Right cardiac atrium (tissue), 5 donors: Measurements from ENCODE around the gene FAM20C. TPM values are rescaled to one million over a fixed set of nuclear protein-coding genes. Genes with fewer than 3 reads are reported as not detected.
A peak's percentile ranks its signal among the peaks of the same experiment; 100 is the strongest.

Source experiments
- ATAC-seq, 2 donors: fragments of 200-7000 bp; cut with Tn5 transposase; one replicate each; pipeline versions ENCODE4 v1.8.0 to v1.9.1; 2020; ENCODE audit warnings: moderate library complexity in 2 of 2, mild to moderate bottlenecking in 1 of 2
- DNase-seq, 3 donors: peaks; one replicate each; pipeline ENCODE4 v3.0.0-alpha.2; 2020
- H3K27ac ChIP-seq: one replicate; pipeline ENCODE4 v1.5.1; 2013; ENCODE audit warnings: mild to moderate bottlenecking, low read length, control low read depth, moderate library complexity
- H3K27me3 ChIP-seq: one replicate; pipeline ENCODE4 v1.6.1; 2013; ENCODE audit not compliant: control insufficient read depth, insufficient read depth
- H3K4me1 ChIP-seq: one replicate; pipeline ENCODE4 v1.6.1; 2013; ENCODE audit warnings: low read length; ENCODE audit not compliant: control insufficient read depth, insufficient read depth
- H3K4me3 ChIP-seq: one replicate; pipeline ENCODE4 v1.5.1; 2013; ENCODE audit warnings: low read length, control low read depth
- H3K9me3 ChIP-seq: one replicate; pipeline ENCODE4 v1.6.1; 2013; ENCODE audit warnings: low read length; ENCODE audit not compliant: control insufficient read depth
- WGBS: extraction: QIAGEN DNeasy Blood & Tissue Kit; methylation state at CpG from one replicate; pipeline ENCODE4 v1.1.7; 2013; 5-methylcytosine and 5-hydroxymethylcytosine counted together
- intact Hi-C, 4 donors: fragments of 100-400 bp; cut with DNase I; formaldehyde crosslinking; loops; one replicate each; pipeline versions ENCODE4 v1.11.0 to v1.14.0; 2022 to 2023
- polyA plus RNA-seq: library from polyadenylated mRNA; stranded (reverse); fragments of 200-250 nt; gene quantifications from one replicate; pipeline ENCODE4 v1.2.3, GENCODE V29; 2013
- total RNA-seq, 4 donors: library from RNA; stranded (reverse); fragmentation: NEBNext Ultra II Directional; extraction: Animal tissue kit (Norgen Biotek cat#: 25700); gene quantifications; one replicate each; pipeline ENCODE4 v1.2.1, GENCODE V29; 2021
- donor health status: healthy with polysubstance abuse.
- donor health status: DM: no; HTN: yes; CAD: no.
- donor health status: DM: no; HTN: no; CAD: no.
- donor health status: DM: no; HTN: yes; CAD: no; lungs with severe emphysema.
- donor health status: DM: yes; HTN: yes; CAD: no.

FAM20C gene
- total and polyA plus RNA-seq, 5 donors: 17.6 to 46.3 (median 29.7) TPM

DNA sequence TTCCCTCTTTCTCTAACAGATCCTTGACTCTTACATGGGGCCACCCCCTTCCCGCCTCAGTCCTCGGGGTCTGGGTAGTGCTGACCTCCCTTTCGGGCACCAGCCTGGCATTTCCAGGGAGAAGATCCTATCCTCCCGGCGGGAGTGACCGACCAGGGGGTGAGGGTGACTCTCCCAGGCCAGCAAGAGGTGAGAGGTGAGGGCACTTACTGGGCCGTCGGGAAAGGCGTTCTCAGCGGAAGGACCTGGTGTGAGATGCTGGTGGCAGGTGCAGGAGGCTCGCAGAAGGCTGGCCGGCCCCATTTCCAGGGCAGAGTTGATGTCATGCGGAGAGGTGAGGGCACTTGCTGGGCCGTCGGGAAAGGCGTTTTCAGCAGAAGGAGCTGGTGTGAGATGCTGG lies 93.4 kb downstream of the FAM20C start:
- Histone ChIP-seq H3K27ac (no peak overlapping the region), H3K4me1 (no peaks in the 10 kb centered on the region), H3K9me3 (no peaks in the 10 kb centered on the region), H3K4me3 (no peak overlapping the region), H3K27me3 (no peaks in the 10 kb centered on the region)
- DNase-seq: peak in 1 of 3 donors; percentile 40
- ATAC-seq: no peak
- WGBS: 79% methylated on average over 16 of the region's 16 CpGs
- intact Hi-C loops: no loop called here

DNA sequence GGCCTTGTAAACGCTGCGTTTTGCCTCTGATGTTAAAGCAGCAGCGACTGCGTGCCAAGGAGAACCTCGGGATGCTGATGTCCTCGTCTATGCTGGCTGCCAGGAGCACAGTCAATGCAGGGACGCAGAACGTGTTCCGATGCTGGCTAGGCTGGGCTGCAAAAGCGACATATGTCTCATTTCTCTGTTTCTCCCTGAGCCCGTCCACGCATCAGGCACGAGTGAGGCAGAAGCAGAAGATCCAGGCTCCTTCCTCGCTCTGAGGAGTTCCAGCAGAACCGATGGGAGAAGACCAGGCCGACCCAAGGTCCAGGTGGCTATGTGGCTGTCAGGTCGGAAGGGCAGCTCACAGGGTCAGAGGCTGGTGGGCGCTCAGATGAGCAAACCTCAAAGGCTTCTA lies 93.9 kb downstream of the FAM20C start:
- Histone ChIP-seq H3K27ac (no peak overlapping the region), H3K4me3 (no peak overlapping the region), H3K27me3 (no peaks in the 10 kb centered on the region), H3K4me1 (no peaks in the 10 kb centered on the region), H3K9me3 (no peaks in the 10 kb centered on the region)
- WGBS: 84% methylated on average over 18 of the region's 18 CpGs
- DNase-seq (no peak), ATAC-seq (no peak)
- intact Hi-C loops: no loop called here

DNA sequence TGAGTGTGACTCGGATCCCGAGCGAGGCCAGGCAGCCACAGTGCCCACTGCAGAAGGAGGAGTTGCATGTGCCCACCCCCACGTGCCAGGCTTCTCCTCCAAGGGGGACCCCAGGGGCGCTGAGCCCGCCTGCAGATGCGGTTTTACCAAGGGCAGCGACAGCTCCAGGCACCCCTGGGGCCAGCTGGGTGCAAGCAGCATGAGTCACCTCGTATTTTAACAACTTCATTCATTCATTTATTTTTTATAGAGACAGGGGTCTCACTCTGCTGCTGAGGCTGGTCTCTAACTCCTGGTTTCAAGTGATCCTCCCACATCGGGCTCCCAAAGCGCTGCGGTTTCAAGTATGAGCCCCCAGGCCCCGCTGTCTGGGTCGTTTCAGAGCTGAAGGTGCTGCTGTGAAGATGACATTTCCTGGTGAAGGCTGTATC lies 96.3 kb downstream of the FAM20C start:
- H3K27me3 ChIP-seq: no peaks in the 10 kb centered on the region
- ATAC-seq (no peak), DNase-seq (no peak)
- H3K9me3 ChIP-seq: no peaks in the 10 kb centered on the region
- no peak overlapping the region for H3K4me3 ChIP-seq
- no peak overlapping the region for H3K27ac ChIP-seq
- WGBS: 73% methylated on average over 14 of the region's 14 CpGs
- no peaks in the 10 kb centered on the region for H3K4me1 ChIP-seq
- intact Hi-C loops: no loop called here

DNA sequence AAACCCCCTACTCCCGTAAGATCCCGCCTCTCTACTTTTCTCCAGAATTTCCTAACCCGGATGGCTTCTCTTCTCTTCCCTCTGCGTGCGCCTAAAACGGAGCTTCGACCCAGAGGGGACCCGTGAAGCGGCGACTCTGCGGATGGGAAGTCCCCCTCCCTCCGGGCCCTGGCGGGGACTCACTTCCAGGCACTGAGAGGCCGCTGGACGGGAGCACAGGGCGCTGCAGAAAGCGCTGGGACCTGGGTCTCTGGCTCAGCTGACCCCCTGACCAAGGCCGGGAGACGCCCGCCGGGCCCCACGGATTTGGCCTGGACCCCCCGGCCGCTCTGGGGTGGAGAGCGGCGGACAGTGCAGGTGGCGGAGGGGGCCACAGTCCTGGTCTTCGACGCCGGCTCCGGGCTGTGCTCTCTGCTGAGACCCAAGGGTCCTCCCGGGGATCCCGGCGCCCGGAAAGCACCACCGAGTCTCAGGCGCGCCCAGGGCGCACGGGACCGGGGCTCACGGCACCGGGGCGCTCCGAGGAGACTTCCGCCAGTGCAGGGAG lies 96.9 kb downstream of the FAM20C start:
- no peak overlapping the region for H3K27ac ChIP-seq
- intact Hi-C loops: no loop called here
- H3K27me3 ChIP-seq: no peaks in the 10 kb centered on the region
- no peaks in the 10 kb centered on the region for H3K4me1 ChIP-seq
- ATAC-seq (no peak), DNase-seq (no peak)
- H3K4me3 ChIP-seq: no peak overlapping the region
- no peaks in the 10 kb centered on the region for H3K9me3 ChIP-seq
- WGBS: 13% methylated on average over 46 of the region's 46 CpGs

DNA sequence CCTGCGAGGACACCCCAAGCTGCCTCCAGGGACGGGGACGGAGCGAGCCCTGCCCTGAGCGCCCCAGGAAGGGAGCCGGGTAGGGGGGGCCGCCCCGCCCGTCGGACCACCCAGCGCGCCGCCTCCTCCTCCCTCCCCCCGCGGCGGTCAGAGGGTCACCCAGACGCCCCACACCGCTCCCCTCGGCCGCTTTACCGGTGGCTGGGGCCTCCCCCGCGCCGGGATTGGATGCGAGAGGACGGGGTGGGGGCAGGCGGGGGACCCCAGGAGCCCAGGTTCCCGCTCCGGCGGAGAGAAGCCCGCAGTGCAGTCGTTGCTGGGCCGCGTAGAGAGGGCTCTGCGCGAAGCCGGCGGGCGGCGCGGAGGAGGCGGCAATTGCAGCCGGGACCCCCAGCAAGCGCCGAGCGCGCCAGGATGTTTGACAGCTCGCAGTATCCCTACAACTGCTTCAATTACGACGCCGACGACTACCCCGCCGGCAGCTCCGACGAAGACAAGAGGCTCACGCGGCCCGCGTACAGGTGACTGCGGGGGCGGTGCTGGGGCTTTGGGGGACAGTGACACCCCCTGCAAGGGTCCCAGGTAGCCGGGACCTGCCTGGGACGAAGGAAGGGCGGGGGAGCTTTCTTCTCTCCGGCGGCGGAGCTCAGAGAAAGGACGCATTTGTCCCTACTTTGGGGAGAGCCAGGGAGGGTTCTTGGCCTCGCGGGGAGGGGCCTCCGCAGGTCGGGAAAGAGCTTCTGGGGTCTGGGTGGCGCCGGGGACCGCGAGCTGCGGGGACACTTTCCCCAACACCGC lies 97.6 kb downstream of the FAM20C start, which contains the start of gene FOXL3:
Gene FOXL3, plus strand, starts transcription at position 415 of the 798 bp plus-strand sequence. Its CDS starts 0 bp downstream, at position 415.
- Histone ChIP-seq H3K4me1 (no peaks in the 10 kb centered on the region), H3K4me3 (no peak within 1 kb of the TSS), H3K27me3 (no peaks in the 10 kb centered on the region), H3K27ac (no peak within 1 kb of the TSS), H3K9me3 (no peaks in the 10 kb centered on the region)
- 4% methylated on average over 79 of the region's 79 CpGs for WGBS
- intact Hi-C loops: no loop called here
- ATAC-seq (no peak), DNase-seq (no peak)

DNA sequence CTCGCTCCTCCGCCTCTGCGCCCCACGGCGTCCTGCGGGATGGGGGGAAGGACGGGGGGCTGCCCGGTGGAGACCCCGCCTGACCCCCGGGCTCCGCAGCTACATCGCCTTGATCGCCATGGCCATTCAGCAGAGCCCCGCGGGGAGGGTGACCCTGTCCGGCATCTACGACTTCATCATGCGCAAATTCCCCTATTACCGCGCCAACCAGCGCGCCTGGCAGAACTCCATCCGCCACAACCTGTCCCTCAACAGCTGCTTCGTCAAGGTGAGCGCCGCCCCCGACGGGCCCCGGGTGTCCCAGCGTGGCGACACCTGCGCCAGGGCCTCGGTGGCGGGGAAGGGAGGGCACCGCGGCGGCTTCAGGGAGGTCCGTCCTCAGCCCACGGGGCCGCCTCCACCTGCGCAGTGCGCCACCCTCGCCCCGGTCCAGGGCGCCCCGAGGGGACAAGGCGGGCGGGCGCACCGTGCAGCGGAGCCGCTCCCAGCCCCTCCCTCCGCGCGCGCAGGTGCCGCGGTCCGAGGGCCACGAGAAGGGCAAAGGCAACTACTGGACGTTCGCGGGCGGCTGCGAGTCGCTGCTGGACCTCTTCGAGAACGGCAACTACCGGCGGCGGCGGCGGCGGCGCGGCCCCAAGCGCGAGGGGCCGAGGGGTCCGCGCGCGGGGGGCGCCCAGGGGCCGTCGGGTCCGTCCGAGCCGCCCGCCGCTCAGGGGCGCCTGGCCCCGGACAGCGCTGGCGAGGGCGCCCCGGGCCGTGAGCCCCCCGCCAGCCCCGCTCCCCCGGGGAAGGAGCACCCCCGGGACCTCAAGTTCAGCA lies 98.4 kb downstream of the FAM20C start:
- H3K9me3 ChIP-seq: no peaks in the 10 kb centered on the region
- H3K4me1 ChIP-seq: no peaks in the 10 kb centered on the region
- intact Hi-C loops: no loop called here
- ATAC-seq: no peak
- H3K4me3 ChIP-seq: no peak overlapping the region
- no peak for DNase-seq
- no peaks in the 10 kb centered on the region for H3K27me3 ChIP-seq
- H3K27ac ChIP-seq: no peak overlapping the region
- WGBS: 11% methylated on average over 102 of the region's 102 CpGs

DNA sequence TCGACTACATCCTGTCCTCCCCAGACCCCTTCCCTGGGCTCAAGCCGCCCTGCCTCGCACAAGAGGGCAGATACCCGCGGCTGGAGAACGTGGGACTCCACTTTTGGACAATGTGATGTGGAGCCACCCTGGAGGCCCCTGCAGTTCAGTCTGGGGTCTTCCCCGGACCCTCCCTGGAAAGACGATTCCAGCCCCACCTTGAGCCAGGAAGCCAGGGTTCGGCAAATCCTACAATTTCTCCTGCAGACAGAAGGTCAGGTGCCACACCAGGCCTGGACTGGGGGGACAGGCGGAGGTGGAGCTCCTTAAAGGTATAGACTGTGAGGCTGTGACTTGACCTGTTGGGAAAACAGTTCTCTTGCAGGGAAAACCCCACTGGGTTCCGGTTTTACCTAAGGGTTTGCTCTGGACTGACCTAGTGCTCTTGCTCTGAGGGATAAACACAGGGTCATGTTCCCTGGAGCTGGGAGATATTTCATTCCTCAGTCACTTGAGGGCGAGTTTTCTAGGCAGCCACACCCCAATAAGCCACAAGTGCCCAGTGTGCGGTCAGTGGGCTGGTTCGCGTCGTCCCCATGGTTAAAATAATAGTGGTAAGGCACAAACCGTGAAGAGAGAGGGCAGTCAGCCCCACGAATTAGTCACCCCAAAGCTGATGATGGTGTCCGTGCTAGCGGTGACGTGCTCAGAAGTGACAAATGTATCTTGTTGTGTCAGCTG lies 99.2 kb downstream of the FAM20C start:
- ATAC-seq (no peak), DNase-seq (no peak)
- Histone ChIP-seq H3K9me3 (no peaks in the 10 kb centered on the region), H3K27me3 (no peaks in the 10 kb centered on the region), H3K4me1 (no peaks in the 10 kb centered on the region), H3K4me3 (no peak overlapping the region), H3K27ac (no peak overlapping the region)
- intact Hi-C loops: no loop called here
- WGBS: 69% methylated on average over 21 of the region's 21 CpGs

DNA sequence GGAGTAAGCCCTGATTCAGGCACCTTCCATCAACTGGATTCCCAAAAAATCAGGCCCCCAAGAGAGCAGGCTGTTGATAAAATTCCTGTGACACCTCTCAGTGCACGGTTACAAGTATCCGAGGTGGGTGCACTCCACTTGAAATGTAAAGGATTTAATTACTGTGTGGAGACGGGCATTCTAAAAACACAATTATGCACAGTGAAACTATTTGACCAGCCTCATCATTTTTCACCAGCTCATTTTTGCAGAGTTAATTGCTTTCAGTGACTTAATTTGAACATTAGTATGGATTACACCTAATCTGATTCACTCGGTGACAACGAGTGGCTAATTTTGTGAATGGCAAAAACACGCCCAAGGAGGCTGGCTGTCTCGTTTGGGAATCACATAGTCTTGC lies 99.9 kb downstream of the FAM20C start:
- DNase-seq (no peak), ATAC-seq (no peak)
- Histone ChIP-seq H3K27ac (no peak overlapping the region), H3K4me3 (no peak overlapping the region), H3K27me3 (no peaks in the 10 kb centered on the region), H3K9me3 (no peaks in the 10 kb centered on the region), H3K4me1 (no peaks in the 10 kb centered on the region)
- 66% methylated on average over 7 of the region's 7 CpGs for WGBS
- intact Hi-C loops: no loop called here

DNA sequence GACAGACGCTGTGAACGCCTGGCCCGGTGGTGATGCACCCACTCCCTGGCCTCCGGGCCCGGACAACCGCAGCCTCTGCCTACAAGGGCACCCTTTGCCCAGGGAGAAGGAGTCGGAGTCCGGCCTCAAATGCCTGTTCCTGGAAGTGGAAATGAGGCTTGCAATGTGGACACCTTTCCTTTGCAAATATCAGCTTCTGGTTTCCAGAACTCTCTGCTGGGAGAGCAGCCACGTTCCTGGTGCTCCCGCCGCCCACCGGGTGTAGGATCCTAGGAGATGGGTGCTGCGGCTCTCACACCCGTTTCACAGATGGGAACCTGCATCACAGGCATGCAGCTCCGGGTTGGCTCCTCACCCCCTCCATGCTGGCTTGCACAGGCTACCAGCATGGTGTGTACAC lies 100.5 kb downstream of the FAM20C start:
- H3K27me3 ChIP-seq: no peaks in the 10 kb centered on the region
- H3K4me3 ChIP-seq: no peak overlapping the region
- WGBS: 77% methylated on average over 15 of the region's 15 CpGs
- no peak for DNase-seq
- H3K4me1 ChIP-seq: no peaks in the 10 kb centered on the region
- H3K9me3 ChIP-seq: no peaks in the 10 kb centered on the region
- no peak overlapping the region for H3K27ac ChIP-seq
- intact Hi-C loops: no loop called here
- ATAC-seq: no peak

DNA sequence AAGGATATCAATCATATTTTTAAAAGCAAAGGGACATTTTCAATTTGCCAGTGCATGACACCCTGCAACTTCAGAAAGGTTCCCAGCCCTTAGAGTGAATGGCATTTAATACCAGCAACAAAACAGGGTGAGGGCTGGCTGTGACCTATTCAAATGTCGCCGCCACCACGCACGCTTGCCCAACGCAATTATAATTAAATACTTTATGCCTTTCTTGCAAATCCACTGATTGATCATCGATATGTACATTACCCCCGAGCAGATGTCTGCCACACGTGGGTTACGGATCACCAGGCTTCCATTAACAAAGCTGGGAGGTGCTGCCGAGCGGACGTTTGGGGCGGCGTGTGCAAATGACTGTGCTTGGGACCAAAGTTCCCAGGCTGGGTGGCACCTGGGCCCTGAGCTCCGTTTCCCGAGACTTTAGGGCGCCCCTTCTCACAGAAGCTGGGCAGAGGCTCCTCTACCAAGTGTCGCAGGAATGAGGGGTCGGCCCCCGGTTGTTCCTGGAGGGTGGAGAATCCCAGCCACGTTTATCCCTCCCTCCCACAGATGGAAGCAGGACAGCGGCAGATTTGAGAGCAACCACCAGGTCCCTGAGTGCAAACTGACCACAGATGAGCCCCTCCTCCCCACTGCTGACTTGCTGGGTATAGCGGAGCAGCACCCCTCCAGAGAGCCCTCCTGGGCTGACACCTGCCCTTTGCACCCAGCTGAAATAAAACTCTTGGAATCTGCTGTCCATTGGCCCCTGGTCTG lies 101.5 kb downstream of the FAM20C start:
- Histone ChIP-seq H3K27ac (no peak overlapping the region), H3K4me3 (no peak overlapping the region), H3K27me3 (no peaks in the 10 kb centered on the region), H3K9me3 (no peaks in the 10 kb centered on the region), H3K4me1 (no peaks in the 10 kb centered on the region)
- 74% methylated on average over 23 of the region's 23 CpGs for WGBS
- ATAC-seq: no peak
- no peak for DNase-seq
- intact Hi-C loops: no loop called here
